Coronary artery (tissue), 2 donors: ENCODE data around the gene KLF3.

ENCODE experiments used
- DNase-seq: peaks from one replicate; pipeline ENCODE4 v3.0.0-alpha.2; 2017; ENCODE audit warnings: low spot score
- H3K27ac ChIP-seq, 2 donors: fragments of 200-600 bp; sonication (generic); one replicate each; pipeline ENCODE4 v1.5.1; 2016 to 2019
- H3K4me3 ChIP-seq: fragments of 200-600 bp; sonication (generic); 2 replicates; pipeline ENCODE4 v1.5.1; 2016; ENCODE audit warnings: mild to moderate bottlenecking, moderate library complexity
- CTCF ChIP-seq: fragments of 200-600 bp; sonication (generic); IDR thresholded peaks from one replicate; pipeline ENCODE4 v1.5.1; 2019; ENCODE audit warnings: antibody characterized with exemption

KLF3 gene

DNA sequence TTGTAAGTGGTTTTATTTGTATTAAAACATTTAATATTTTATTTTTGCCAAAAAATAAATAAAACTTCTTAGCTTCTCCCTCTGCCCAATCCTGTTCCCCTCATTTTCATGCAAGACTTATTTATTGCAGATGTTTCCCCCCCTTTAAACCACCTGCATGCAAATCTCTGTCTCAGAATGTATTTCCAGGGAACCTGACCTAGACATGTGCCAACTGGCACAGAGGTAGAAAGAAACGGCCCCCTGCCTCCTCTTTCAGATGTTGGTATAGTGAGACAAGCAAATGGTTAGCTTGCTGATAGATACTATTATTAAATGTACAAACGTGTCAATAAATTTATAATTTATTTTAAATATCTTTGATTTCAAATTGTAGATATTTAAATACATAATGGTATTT, 47.1 kb downstream of the KLF3 start:
- Histone ChIP-seq H3K27ac (no peak overlapping the region), H3K4me3 (no peak overlapping the region)
- TF ChIP-seq CTCF: no peak
- DNase-seq: no peak

GRCh38 chr4:38715050-38715449, 51.1 kb downstream of the KLF3 start:
- TF ChIP-seq CTCF: no peak
- DNase-seq: no peak

GRCh38 chr4:38716256-38716655, 52.3 kb downstream of the KLF3 start:
- Histone ChIP-seq H3K27ac (no peak overlapping the region), H3K4me3 (no peak overlapping the region)
- no peak for DNase-seq
- no peak for TF ChIP-seq CTCF

More at GRCh38 chr4:38715050-38715449, 51.1 kb downstream of the KLF3 start:
- no peak overlapping the region for H3K4me3 ChIP-seq
- no peak overlapping the region for H3K27ac ChIP-seq

- no peak for TF ChIP-seq CTCF
- DNase-seq: no peak
- no peak overlapping the region for H3K4me3 ChIP-seq
- no peak overlapping the region for H3K27ac ChIP-seq
Measured at GRCh38 chr4:38717604-38718003, 53.6 kb downstream of the KLF3 start.

DNA sequence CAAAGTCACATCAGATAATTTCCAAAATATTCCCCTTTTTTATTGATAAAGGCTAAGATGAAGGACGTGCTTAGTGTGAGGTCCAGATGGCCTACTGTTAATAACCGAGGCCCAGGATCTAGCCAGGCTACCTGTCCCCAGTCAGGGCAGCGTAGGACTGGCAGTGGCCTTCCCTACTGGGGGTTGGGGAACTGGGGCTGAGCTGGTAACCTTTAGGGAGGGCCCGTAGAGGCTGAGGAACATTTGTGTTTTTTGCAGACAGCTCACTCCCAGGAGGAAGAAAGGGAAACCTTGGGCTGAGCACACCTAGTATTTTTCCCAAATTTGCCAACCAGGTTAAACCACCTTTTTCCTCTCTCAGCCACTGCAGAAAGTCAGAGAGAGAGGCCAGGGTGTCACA, 59.1 kb downstream of the KLF3 start:
- Histone ChIP-seq H3K4me3 (no peak overlapping the region), H3K27ac (no peak overlapping the region)
- DNase-seq: no peak
- TF ChIP-seq CTCF: no peak

DNA sequence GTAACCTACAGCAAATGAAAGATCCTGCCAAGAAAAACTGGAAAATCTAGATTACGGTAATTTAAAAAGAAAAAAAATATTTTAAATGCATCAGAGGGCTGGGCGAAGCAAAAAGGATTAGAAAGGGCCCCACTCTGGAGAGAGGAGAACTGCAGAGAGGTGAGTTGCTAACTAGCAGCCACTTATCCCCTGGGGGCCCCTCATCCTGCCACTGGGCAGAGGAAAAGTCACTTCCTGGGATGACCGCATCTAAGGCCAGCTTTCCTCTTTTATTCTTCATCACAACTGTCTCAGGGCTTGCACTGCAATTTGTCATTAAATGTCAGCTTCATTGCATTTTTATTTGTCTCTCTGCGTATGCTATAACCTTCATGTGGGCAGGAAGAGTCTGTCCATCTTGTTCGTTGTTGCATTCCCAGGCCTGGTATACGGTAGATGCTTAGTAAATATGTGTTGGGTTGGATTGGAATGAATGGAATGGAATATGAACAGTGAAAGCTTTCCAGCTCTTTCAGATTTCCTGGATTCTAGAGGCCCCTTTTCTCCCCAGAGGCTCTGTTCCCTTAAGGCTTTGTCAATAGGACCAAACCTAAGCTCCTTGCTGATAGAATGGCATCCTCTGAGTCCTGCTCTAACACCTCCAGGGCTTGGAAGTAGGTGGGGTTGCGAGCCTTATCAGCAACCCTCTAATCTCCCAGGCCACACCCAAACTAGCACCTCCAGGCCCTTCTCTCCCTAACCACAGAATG, 59.9 kb downstream of the KLF3 start:
- no peak overlapping the region for H3K27ac ChIP-seq
- TF ChIP-seq CTCF: no peak
- H3K4me3 ChIP-seq: no peak overlapping the region
- no peak for DNase-seq

DNA sequence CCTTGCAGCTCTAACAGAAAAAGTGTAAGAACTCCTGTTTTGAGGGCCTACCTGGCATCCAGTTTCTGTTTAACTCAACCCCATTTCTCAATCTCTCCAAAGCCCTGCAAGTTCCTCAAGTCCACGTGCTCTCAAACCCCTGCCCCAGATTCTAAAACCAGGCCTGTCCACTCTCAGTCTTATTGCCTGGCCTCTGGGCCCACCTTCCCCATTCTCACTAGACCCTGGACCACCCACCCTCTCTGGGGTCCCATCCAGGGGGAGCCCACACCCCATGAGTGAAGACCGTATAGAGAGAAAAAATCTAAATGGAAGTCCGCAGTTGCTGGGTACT, 60.4 kb downstream of the KLF3 start:
- H3K4me3 ChIP-seq: no peak overlapping the region
- H3K27ac ChIP-seq: no peak overlapping the region
- TF ChIP-seq CTCF: no peak
- DNase-seq: no peak
